8988T (cell line): ENCODE data around the gene DLG2.
"Not testable (repeated sequence)": the region's sequence is repeated elsewhere in the genome, so short reads cannot be mapped to it uniquely, and the experiment has no call there.

Source experiments
- DNase-seq: peaks from one replicate; pipeline ENCODE4 v3.0.0; 2011

The DLG2 gene

DNA sequence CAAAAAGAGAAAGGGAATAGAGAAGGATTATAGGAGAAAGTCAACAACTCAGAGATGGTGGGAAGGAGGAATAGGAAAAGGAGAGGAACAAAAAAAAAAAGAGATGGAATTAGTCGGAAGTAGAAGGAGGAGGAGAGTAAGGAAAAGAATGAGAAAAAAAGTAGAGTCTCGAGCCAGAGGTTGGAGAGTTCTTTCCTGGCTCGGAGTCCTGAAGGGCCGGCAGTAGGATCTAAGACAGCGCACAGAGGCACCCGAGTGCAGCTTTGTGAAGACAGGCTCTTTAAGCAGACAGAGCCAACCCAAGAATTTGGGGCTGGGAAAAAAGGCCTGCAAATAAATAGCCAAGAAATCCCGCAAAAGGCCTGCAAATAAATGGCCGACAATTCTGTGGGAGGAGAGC, 2170.6 kb downstream of the DLG2 start:
- DNase-seq = no peak

DNA sequence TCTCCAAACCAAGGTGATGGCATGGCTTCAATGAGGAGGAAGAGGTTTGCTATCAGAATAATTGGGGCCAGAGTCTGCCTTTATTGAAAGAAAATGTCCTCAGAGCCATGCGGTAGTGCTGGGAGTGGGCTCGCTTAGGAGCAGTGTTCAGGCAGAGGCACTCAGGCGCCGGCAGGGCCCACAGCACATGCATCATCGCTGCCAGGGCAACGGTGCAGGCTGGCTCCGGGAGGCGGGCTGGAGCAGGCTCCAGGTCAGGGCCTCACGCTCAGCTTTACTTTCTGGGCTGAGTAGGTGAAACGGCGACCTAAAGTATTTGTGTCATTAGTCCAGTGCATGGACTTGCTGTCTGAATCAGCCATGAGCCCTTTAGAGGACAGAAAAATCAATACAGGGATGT, 2171.1 kb downstream of the DLG2 start:
- no peak for DNase-seq

DNA sequence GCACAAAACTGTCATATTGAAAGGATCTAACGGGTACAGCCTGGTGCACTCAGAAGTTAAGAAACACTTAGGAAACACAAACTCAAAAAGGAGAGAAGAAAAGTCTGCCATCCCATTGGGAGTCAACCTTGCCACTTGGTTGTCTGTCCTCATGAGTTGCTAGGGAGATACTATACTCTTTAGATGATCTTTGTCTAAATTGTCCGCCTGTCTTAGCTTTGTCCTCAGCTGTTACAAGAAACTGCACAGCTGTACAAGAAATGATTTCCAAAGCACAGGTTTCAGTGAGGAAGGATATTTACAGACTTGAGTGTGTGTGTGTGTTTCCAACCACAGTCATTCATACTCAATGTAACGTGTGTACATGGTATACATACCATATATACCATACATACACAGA, 2171.8 kb downstream of the DLG2 start:
- DNase-seq = no peak

DNA sequence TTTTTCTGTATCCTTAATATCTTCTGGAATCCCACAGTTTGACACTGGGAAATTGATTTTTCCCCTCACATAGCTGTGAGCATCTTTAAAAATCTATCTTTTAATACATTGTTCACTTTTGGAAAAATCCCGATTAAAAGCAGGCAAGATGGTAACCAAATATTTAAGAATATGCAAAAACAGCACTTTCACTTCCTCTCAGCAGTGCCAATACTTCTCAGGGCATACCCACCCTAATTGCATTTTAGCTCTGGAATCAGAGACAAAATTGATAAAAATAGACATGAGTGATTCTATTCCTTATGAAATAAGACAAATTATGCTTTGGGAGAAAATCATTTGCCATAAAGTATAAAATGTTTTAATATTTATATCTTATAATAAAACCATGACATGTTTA, 2172.5 kb downstream of the DLG2 start:
- DNase-seq = no peak

DNA sequence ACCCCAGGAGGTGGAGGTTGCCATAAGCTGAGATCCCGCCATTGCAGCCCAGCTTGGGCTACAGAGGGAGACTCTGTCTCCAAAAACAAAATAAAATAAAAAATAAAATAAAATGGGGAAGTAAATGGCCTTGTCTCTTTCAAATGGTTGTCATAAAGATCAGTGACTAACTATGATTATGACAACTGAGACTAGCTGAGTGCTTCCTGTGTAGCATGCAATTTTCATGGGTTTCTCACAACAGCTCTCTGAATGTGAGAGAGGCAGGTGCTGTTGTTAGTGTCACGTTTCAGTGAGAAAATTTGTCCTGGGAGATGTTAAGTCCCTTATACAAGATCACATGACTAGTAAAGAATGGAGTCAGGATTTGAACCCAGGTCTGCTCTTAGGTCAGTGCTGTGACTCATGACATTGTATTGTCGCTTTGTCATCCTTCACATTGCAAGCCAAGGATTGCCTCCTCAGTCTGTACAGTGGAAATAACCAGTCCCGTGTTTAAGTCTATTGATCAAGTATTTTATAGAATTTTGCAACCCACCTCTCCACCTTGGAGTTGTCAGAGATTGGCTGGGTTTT, 2177.7 kb downstream of the DLG2 start:
- no peak for DNase-seq

DNA sequence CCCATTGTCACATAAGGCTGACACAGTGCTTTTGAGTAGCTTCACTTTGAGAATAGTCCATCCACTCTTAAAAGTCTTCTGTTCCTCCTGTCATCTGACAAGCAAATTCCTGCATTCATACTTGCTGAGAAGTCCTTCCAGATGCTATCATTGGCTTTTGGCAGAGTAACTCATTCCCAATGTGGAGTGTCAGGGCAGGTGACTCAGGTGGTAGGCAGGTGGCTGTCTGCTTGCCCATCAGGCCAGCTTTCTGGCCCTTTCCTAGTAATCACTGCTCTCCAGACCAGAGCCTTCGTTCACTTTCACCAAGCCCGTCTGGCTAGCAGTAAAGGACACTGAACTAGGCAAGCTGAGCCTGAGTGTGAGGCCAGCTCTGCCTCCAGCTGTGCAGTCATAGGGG, 2178.5 kb downstream of the DLG2 start:
- DNase-seq = no peak

DNA sequence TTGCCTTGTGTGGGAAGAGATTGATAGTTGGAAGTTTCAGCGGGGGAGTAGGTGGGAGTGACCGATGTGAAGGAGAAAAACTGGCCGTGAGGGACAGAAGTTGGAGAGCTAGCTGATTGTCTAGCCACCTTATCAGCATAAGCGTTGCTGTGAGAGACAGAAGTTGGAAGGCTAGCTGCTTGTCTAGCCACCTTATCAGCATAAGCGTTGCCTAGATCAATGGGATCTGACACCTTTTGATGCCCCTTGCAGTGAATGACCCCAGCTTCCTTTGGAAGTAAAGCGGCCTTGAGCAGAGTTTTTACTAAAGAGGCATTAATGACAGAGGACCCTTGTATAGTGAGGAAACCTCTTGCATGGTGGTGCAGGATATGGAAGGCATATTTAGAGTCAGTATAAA, 2183.3 kb downstream of the DLG2 start:
- not testable (repeated sequence) for DNase-seq

DNA sequence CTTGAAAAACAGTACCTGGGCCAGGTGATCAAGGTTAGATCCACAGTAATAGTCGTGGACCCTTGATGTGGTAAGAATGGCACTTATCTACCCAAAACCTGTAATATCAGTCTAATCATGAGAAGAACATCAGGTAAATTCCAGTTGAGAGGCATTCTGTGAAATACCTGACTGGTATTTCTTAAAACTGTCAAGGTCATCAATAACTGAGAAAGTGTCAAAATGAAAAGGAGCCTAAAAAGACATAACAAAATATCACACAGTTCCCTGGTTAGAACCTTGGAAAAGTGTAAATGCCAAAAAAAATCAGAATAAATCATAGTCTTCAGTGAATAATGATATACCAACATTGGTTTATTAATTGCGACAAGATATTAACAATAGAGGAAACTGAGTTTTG, 2185.5 kb downstream of the DLG2 start:
- no peak for DNase-seq

DNA sequence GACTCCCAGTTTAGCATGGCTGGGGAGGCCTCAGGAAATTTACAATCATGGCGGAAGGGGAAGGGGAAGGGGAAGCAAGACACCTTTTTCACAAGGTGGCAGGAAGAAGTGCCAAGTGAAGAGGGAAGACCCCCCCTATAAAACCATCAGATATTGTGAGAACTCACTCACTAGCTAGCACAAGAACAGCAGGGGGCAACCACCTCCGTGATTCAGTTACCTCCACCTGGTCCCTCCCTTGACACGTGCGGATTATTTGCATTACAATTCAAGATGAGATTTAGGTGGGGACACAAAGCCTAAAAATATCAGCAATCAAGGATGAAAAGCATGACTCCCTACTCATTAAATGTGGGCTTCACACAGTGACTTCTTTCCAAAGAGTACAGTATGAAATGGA, 2186.0 kb downstream of the DLG2 start:
- no peak for DNase-seq

DNA sequence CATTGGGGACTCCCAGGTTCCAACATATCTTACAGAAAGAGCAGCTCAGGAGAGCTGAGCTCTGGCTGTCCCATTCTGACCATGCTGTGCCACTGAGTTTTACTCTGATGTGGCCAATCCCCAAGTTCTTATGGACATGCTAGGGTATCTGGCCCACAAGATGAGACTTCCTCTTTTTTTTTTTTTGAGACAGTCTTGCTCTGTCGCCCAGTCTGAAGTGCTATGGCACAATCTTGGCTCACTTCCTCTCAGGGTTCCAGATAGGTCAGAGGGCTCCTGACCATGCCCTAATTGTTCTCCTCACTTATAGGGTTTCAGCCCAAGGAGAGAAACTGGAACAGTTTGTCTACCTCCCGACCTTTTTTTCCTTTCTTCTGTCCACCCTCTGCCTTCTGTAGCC, 2188.7 kb downstream of the DLG2 start:
- DNase-seq = no peak

DNA sequence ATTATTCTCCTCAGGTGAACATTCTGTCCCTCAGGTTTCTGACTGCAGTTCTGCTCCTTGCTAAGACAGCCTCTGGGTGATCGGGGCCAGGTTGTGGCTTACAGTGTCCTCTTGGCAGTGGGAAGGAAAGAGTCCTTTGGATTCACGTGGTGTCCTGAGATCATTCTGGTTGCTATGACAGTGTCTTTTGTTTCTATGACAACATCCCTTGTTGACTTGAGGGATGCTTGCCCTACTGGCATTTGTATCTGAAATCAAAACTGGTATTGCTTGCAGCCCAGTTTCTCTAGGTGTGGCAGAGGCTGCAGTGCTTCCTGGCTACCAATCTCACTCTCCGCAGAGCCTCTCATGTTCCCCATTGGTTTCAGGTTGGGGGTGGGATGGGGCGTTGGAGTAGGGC, 2189.2 kb downstream of the DLG2 start:
- DNase-seq = no peak

DNA sequence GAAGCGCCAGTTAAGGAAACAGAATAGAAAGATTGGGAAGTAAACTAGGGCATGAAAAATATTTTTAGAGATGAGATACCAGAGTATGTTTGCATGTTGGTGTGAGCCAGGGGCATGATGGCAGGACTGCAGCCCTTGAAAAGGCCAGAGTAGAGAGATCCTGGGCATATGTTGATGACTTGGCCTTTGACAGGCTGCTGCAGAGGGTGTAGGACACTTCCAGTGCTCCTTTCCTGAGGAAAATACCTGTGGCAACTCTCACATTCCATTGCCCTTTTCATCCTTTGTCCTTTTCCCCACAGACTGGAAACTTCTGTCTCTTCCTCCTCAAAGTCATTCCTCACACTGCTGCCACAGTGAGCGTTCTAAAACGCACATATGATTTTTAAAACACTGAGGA, 2190.3 kb downstream of the DLG2 start:
- DNase-seq = no peak

DNA sequence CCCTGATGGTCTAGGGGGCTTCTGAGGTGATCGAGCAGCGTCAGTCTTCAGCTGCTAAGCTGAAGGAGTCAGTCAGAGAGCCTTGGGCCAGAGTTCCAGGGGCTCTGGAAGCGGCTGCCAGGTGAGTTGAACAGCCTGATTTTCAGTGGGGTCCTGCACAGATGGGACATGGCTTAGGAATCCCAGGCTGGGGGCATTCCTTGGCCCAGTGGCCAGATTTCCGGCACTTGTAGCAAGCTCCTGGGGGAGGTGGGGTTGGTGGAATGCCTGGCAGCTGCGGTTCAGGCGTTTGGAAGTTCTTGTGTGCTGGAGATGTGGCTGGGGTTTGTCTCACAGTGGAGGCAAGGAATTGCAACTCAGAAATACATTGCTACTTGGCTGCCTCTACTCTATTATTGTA, 2192.3 kb downstream of the DLG2 start:
- DNase-seq = not testable (repeated sequence)

DNA sequence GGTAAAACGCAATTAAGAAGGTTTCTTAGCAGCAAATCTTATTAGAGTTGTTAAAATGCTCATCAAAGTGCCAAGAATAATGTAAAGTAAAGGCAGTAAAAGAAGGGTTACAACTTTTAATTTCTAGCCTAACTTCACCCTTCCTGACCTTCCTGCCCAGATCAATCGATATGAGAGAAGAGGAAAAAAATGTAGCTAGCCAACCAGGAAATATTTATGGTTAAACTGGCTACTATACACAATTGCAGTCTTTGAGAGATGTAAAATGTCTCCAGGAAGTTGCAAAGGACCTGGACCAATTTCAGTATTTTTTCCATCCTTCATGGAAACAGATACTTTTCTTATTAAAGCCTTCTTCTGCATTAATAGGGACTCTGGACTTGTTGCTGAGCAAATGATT, 2199.2 kb downstream of the DLG2 start:
- no peak for DNase-seq

DNA sequence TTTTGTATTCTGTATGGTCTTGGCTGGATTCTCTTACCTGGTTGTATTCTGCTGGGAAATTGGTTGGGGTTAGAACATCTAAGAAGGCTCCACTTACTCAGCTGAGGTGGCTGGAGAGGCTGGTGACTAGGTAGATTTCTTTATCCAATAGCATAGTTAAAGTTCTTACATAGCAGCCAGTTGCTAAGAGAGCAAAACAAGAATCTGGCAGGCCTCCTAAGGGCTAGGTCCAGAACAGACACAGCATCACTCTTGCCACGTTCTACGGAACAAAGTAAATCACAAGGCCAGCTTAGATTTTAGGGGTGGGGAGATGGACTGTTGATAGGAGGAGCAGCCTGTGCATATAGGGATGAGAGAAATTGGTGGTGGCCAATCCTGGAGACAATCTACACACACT, 2199.6 kb downstream of the DLG2 start:
- no peak for DNase-seq

DNA sequence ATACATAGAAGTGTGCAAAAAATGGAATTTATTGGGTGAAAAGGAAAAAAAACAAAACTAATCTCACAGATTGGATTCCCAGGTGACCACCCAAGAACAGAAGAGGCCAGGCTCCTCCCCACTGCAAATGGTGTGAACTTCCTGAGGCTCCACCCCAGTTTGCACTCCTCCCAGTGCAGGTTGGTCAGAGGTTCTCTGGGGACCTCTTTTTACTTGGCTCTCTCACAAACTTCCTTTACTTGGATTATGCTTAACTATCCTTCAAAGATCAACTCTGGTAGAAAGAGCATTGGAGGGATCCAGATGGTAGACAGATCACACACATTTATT, 2202.0 kb downstream of the DLG2 start:
- no peak for DNase-seq

DNA sequence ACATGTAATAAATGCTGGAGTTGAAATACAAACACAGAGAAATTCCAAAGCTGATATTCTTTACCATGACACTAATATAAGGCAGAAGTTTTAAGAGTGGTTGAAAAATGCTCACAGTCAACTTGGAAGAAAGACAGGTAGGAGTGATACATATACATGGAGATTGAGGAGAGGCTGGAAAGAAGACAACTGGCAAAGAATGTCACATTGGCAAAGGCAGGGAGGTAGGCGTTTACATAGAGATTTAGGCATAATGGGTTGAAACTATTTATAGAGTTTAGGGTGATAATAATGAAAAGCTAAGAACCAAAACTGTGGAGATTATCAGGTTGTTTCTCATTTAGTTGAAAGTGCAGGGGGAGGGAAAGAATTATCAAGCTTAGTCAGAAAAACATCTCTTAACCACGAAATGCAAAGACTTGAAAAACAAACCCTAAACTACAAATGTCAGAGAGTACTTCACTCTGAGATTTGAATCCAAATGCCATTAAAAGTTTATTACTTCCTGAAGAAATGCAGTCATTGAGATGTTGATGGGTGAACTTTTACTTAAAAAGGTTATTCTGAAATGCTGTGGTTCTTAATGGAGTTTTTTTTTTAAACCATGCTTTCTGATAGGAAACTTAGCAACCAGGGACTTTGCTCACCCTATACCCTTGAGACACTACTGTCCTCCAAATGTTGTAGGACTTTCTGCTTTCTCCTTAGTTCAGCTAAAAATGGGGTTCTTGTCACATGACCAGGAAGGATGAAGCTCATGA, 2202.6 kb downstream of the DLG2 start:
- no peak for DNase-seq

DNA sequence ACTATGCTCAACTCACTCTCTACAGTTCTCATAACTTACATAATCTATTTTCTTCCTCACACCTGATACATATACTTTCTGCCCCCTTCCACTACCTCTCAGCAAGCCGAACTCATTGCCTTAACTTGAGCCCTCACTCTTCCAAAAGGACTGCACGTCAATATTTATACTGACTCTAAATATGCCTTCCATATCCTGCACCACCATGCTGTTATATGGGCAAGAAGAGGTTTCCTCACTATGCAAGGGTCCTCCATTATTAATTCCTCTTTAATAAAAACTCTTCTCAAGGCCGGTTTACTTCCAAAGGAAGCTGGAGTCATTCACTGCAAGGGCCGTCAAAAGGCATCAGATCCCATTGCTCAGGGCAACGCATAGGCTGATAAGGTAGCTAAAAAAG, 2204.5 kb downstream of the DLG2 start:
- DNase-seq = not testable (repeated sequence)

DNA sequence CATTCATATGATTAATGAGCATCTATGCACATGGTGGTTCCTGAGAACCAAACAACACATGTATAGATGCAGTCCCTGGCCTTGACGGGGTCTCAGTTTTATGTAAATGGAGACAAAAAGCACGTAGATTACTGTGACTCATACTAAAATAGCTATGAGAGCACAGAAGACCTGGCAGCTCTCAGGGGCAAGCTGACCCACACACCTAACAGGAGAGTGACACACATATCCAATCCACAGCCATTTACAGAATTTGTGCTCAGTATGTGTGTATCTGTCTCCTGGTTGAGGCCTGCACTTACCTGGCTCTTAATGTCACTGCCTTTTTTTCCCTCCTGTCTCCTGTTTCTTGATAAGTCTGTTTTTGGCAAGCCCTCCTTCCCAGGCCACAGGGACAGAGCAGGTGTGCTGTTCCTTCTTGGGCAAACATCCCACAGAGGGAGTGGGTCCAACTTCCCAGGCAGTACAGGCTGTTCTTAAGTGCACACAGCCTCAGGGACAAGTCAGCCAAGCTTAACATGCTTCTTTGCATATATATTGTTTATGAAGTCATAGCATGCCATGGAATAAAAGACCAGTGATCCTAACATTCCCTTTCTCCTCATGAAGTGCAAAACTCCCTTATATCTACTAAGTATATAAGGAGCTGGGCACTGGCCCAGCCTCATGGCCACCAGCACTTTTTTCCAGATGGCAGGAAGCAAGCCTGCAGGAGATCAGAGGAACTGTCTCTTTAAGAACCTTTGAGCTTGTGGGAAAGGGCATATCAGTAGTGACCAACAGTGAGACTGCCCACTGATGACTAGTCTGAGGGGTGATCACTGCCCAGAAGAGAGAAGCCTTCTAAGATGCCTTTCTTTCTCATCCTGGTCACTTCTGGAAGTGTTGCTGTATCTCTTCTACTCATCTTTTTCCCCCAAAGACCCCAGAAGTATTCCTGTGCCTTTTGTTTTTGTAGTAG, 2216.3 kb downstream of the DLG2 start:
- DNase-seq = no peak

DNA sequence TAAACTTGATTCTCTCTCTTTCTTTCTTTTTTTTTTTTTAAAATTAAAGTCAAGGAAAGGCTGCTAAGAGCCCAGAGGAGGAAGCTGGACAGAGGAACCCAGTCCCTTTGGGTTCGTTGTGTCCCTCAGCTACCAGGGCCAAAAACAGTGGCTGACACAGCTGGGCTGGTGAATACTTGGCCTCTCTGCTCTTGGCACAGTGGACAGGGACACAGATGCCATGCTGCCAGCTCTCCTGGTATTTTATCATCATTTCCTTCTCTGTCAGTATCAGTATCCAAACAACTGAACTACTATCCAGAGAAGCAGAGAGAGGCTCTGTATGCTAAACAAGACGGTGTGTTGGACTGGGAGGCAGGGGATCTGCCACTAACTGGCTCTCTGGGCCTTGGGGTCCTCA, 2217.3 kb downstream of the DLG2 start:
- no peak for DNase-seq

DNA sequence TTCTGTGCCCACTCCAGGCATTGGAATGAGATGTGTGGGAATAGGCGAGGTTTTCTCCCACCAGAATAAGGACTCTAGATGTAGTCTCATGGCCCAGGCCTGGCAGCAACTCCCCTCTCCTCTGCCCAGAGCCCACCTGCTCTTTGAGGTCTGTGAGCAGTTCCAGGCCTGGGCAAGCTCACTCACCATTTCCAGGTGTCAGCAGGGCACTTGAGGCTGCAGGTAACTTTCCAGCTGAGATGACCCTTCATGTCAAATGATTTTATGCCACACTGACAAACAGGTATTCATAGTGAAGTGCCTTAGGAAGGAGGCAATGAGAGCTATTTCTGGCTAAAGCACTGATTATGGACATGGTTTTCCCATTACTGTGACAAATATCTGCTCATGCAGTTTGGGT, 2217.7 kb downstream of the DLG2 start:
- DNase-seq = no peak

DNA sequence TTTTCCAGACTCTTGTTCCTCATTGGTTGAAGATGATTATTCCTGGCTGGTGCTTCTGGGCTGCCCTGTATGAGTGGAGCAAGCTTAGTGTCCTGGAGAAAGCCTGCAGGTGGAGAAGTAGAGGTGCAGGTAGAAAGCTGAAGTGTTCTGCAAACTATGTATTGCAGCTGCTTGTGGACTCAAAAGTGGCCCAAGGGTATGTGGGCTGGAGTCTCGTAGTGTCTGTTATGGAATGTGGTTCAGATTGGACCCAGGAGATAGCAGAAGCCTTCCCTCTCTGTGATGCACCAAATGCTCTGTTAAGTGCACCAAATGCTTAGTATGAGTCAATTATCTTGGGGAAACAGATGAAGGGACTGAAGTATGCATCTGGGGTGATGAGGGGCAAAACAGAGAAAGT, 2218.2 kb downstream of the DLG2 start:
- DNase-seq = no peak
